ENCODE data around the gene TTC39A. TPM values are rescaled to one million over a fixed set of nuclear protein-coding genes. Genes with fewer than 3 reads are reported as not detected.

The TTC39A gene
- total and polyA plus RNA-seq, 2 of the 13 experiments (the other 11 are each of a cell fraction or from before 2014, with no cell fraction given) = 0.33 to 1.5 TPM

GRCh38 chr1:51336004-51336403, 5.6 kb upstream of the TTC39A start:
- H3K36me3 ChIP-seq (replicated peaks in 1 of 2; ENCODE audit: control insufficient read depth in 1 of 2, insufficient read depth in 2 of 2, low read length in 2 of 2) = no peaks in the 10 kb centered on the region
- in situ Hi-C loops (cut with HindIII; ENCODE audit: extremely low pct_ligation_motif_present, low pct_unique_long_range_greater_than_20kb) = no loop called here
- H3K4me2 ChIP-seq (ENCODE audit: low read depth, low read length) = no peak overlapping the region; the same call in 1 of the 2 replicates
- no peak overlapping the region for H3K9ac ChIP-seq (ENCODE audit: insufficient read depth, low read depth, low read length)
- peaks cover 24% of the 10 kb centered on the region for H3K4me1 ChIP-seq (ENCODE audit: insufficient read depth, low read length)
- ATAC-seq = no peak
- H3K27me3 ChIP-seq (ENCODE audit: control insufficient read depth in 1 of 2, insufficient read depth in 2 of 2, low read length in 2 of 2) = 0 out of 5 replicates have a peak, but pooled peaks cover 0 to under 1% of the 10 kb centered on the region in 2 experiments
- TF ChIP-seq ZNF878 (CRISPR knock-in tag; IDR thresholded peaks at IDR 0.05) (no peak), HDAC2 (CRISPR knock-in tag; IDR thresholded peaks at IDR 0.05) (no peak), ZNF75D (CRISPR knock-in tag; IDR thresholded peaks at IDR 0.05; ENCODE audit: borderline replicate concordance) (no peak), ZNF768 (CRISPR knock-in tag; IDR thresholded peaks at IDR 0.05) (no peak), ATF2 (CRISPR knock-in tag; IDR thresholded peaks at IDR 0.05) (no peak), ZNF619 (CRISPR knock-in tag; IDR thresholded peaks at IDR 0.05) (no peak), KDM2A (CRISPR knock-in tag; IDR thresholded peaks at IDR 0.05; ENCODE audit: borderline replicate concordance, low read depth) (no peak), ZFP36L2 (CRISPR knock-in tag; IDR thresholded peaks at IDR 0.05) (no peak), EHMT2 (IDR thresholded peaks at IDR 0.05; ENCODE audit: borderline replicate concordance, low read depth, low read length) (no peak), JUN (CRISPR knock-in tag; IDR thresholded peaks at IDR 0.05) (no peak), ZNF780A (CRISPR knock-in tag; IDR thresholded peaks at IDR 0.05) (no peak), THAP7 (CRISPR knock-in tag; IDR thresholded peaks at IDR 0.05) (no peak), ZNF251 (CRISPR knock-in tag; IDR thresholded peaks at IDR 0.05) (no peak), PRDM4 (CRISPR knock-in tag; IDR thresholded peaks at IDR 0.05; ENCODE audit: borderline replicate concordance) (no peak), ZNF839 (CRISPR knock-in tag; IDR thresholded peaks at IDR 0.05; ENCODE audit: borderline replicate concordance) (no peak), ZNF543 (CRISPR knock-in tag; IDR thresholded peaks at IDR 0.05) (no peak), ZMAT3 (CRISPR knock-in tag; conservative IDR thresholded peaks at IDR 0.05) (no peak)
- no peaks in the 10 kb centered on the region for H3K79me2 ChIP-seq (ENCODE audit: insufficient read depth, low read length)
- BruUV-seq (replicated peaks) = no TSS peak
- intact Hi-C loops (cut with micrococcal nuclease; ENCODE audit: unreplicated experiment) = no loop called here
- 23% methylated on average over 2 of the region's 3 CpGs for WGBS (ENCODE audit: low lambda C conversion rate)
- no peak overlapping the region for H3K4me3 ChIP-seq (replicated peaks in 1 of 3; ENCODE audit: insufficient read depth in 1 of 3, low read depth in 2 of 3, low read length in 3 of 3)
- H4K20me1 ChIP-seq (ENCODE audit: insufficient read depth, low read length) = no peaks in the 10 kb centered on the region
- no peak overlapping the region for H3K27ac ChIP-seq (ENCODE audit: extremely low read length, insufficient read depth, low read length)
- CTCF ChIA-PET (ENCODE audit: low intra/inter-chr PET ratio, low total read pairs) = no interaction called here
- FAIRE-seq = no peak
- no peaks in the 10 kb centered on the region for H3K9me3 ChIP-seq (ENCODE audit: low read length)
- POLR2A ChIA-PET = no interaction called here
- H2AFZ ChIP-seq (ENCODE audit: low read length) = no peak overlapping the region
- no peak for DNase-seq (ENCODE audit: low spot score)
